K562 (cell line): ENCODE data around the gene RFPL1. TPM values are rescaled to one million over a fixed set of nuclear protein-coding genes. Genes with fewer than 3 reads are reported as not detected.

ENCODE experiments used
- ZBTB40 ChIP-seq, 2 experiments: fragments of 450-650 bp in 1 of 2; sonication (generic) in 1 of 2; formaldehyde crosslinking in 1 of 2; IDR thresholded peaks; 2 replicates each; pipeline versions ENCODE4 v1.7.1 to v1.9.0; 2016 to 2022; ENCODE audit warnings: inconsistent platforms in 1 of 2, mild to moderate bottlenecking in 1 of 2, missing genetic modification reagents in 1 of 2
- polyA plus RNA-seq, 8 experiments: library from polyadenylated mRNA; depleted of rRNA in 4 of 8; stranded (reverse) in 5 of 8; unstranded in 3 of 8; fragments of >200 nt; fragmentation: Nextera tagmentation in 2 of 8; fragmentation: Illumina TruSeq in 1 of 8; extraction: Ambion mirVana in 2 of 8; extraction: Trizol in 1 of 8; gene quantifications; 2 replicates each; pipeline versions ENCODE4 v1.2.1 to v1.2.3, GENCODE V29; 2011 to 2014; ENCODE audit warnings: inconsistent platforms in 1 of 8, missing spikeins in 1 of 8
- total RNA-seq, 7 experiments: library from RNA; depleted of rRNA in 6 of 7; stranded (reverse); fragments of >200 nt in 6 of 7; fragmentation: Illumina TruSeq in 2 of 7; extraction: Trizol in 2 of 7; gene quantifications; 2 replicates each; pipeline versions ENCODE4 v1.2.1 to v1.2.3, GENCODE V29; 2011 to 2021; ENCODE audit warnings: low replicate concordance in 1 of 7

Gene RFPL1
- total and polyA plus RNA-seq, 9 of the 15 experiments (the other 6 are each of a cell fraction or from before 2014, with no cell fraction given): not detected

GRCh38 chr22:29475550-29475949, 37.2 kb downstream of the RFPL1 start (continued):
- no peak for TF ChIP-seq ZBTB40 (IDR thresholded peaks at IDR 0.05)
- TF ChIP-seq ZBTB40 (CRISPR knock-in tag; IDR thresholded peaks at IDR 0.05): no peak
